Suppressor macrophage (primary cell): ENCODE measurements around the gene TNFRSF13B.
"Not testable (repeated sequence)": the region's sequence is repeated elsewhere in the genome, so short reads cannot be mapped to it uniquely, and the experiment has no call there.

Source experiments
- DNase-seq, 4 experiments: peaks; one replicate each; pipeline ENCODE4 v3.0.0-alpha.2; 2020 to 2022

The TNFRSF13B gene

DNA sequence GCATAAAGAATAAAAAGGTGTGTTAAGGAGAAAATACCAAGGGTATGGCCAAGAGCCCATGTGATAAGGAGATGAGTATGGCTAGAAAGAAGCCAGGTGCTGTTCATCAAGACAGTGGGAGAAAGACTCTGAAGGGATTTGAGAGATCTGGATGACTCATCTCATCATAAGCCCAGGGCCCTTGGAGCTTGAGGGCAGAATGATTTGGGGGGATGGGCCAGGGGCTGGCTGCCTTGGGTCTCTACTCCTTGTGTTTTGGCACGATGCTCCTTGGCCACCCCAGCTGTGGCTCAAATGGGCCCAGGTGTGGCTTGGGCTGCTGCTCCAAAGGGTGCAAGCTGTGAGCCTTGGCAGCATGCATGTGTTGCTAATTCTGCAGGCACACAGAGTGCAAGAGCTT, 14.5 kb upstream of the TNFRSF13B start:
- no peak for DNase-seq

- DNase-seq, result no peak
Measured at GRCh38 chr17:16981928-16982327, 10.0 kb upstream of the TNFRSF13B start.

GRCh38 chr17:16980813-16981731, 9.2 kb upstream of the TNFRSF13B start:
- DNase-seq, result peak in 2 of 4 experiments; percentile 12 to 13

DNA sequence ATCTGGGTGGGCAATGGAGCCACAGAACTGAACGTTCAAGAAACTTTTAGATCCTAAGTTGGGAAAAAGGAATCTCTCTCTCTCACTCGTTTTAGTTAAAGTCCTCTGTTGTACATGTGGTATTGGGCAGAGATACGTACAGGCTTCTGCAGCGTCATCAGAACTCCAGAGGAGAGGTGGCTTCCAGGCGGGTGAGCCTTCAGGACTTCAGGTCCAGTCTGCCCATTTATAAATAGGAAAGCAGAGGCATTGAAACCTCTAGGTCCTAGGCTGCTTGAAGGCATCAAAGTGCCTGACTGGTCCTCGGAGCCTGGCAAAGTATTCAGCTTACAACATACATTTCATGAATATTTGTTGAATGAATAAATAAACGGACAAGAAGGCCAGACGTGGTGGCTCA, 8.1 kb upstream of the TNFRSF13B start:
- DNase-seq, result no peak

GRCh38 chr17:16979237-16979823, 7.4 kb upstream of the TNFRSF13B start:
- DNase-seq, result not testable (repeated sequence)

DNA sequence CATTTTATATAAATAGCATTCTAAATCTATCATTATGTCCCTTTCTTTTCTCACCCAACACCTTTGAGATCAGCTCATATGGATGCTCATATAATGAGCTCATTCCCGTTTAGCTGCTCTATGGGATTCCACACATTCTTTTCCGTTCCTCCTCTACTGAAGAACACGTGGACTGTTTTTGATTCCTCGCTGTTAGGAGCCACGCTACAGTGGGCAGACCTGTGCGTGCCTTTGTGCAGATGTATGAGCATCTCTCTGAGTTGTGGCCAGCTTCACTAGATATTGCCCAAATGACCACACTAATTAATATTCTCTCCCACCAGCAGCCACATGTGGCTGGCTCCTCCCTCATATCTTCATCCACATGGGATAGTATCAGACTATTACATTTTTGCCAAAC, 6.0 kb upstream of the TNFRSF13B start:
- DNase-seq, result no peak

DNA sequence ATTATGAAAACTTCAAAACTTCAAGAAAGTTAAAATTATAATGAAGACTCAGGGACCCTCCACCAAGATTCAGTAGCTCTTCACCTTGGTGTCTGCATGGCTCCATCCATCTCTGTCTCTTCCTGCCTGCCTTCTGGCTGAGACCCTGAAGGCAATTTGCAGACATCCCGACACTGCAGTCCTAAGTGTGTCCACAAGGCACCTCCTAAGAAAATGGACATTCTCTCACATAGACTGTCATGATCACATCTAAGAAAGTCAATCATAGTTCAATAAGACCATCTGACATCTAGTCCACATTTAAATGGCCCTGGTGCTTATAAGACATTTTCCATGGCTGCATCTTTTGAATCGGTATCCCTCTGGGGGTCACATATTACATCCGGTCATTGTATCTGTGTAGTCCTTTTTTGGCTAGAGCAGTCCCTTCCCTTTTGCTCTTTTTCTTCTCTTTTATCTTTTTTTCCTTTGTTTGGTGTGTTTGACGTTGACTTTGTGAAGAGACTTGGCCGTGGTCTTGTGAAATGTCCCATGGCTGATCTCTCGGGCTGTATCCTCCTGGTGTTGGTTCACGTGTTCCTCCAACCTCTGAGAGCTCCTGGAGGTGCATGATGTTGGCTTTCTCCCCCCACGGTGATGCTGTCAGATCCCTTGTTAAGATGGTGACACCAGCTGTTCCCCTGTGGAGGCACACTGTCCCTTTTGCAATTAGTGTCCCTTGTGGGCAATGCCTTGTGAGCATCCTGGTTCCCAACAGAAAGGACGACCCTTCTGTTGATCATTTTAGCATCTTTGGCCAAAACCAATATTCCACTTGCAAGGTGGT, 5.0 kb upstream of the TNFRSF13B start:
- no peak for DNase-seq

- DNase-seq, result no peak
Measured at GRCh38 chr17:16975744-16976625, 4.1 kb upstream of the TNFRSF13B start.

GRCh38 chr17:16975277-16975651, 3.3 kb upstream of the TNFRSF13B start:
- DNase-seq, result no peak

DNA sequence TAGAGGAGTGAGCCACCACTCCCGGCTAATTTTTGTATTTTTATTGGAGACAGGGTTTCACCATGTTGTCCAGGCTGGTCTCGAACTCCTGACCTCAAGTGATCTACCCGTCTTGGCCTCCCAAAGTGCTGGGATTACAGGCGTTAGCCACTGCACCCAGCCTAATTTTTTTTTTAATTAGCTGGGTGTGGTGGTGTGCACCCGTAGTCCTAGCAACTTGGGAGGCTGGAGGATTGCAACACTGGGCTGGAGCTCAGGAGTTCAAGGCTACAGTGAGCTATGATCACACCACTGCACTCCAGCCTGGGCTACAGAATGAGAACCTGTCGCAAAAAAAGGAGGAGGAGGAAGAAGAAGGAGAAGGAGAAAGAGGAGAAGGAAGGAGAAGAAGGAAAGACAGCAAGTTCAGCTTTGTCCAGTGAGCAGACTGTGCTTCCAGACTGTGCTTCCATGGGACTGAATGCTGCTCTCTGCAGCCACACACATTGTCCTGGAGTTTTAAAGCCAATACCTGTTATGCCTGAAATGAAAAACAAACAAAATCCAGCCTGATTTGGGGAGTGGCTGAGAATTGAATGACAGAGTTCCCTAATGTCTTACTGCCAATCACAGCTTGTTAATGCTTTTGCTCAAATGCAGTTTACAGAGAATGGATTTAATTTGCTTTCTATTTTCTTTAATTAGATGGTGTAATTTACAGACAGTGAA, 2.8 kb upstream of the TNFRSF13B start:
- no peak for DNase-seq

GRCh38 chr17:16973760-16974540, 2.0 kb upstream of the TNFRSF13B start:
- DNase-seq, result peak in 1 of 4 experiments; percentile 10

GRCh38 chr17:16973043-16973442, 1.1 kb upstream of the TNFRSF13B start:
- DNase-seq, result not testable (repeated sequence)

- DNase-seq, result no peak
Measured at GRCh38 chr17:16972346-16972745, 428 bp upstream of the TNFRSF13B start.

DNA sequence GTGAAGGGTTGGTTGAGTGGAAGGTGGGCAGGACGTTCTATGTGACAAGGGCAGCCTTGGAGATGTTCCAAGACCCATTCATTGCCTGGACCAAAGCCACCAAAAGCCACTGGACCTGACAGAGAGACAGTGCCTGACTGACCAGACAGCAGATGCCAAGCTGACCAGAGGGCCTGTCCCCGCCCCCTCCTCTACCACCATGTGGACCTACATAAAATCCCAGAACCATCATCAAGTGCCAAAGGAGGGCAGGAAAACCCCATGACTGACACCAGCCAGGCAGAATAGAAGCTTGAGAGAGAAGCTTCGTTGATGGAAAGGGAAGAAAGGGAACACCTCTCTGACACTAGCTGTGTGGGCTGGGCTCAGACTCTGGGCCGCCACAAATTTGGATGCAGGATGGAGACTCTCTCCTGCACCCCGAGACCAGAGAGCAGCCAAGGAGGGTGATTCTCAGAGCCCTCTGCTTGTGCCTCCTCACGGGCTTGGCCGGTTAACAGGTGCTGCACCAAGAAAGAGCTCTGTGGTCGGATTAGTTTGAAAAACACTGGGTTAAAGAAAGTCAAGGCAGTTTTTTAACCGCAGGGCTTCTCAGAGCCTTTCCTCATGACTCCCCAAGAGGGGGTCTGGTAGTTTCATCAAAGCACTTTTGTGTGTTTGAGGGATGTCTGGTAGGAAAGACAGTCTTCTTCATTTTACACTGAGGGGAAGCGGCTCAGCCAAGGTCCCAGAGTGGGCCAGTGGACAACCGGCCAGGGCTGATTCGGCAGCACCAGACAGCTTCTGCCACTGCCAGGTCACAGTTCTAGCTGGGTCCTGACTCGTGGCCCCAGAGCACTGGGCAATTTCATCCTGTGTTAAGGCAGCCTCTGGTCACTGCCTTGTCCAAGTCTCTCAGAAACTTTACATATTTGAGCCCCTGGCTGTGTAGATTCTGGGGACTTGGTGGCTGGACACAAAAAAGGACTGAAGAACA, 1.7 kb downstream of the TNFRSF13B start:
- no peak for DNase-seq

DNA sequence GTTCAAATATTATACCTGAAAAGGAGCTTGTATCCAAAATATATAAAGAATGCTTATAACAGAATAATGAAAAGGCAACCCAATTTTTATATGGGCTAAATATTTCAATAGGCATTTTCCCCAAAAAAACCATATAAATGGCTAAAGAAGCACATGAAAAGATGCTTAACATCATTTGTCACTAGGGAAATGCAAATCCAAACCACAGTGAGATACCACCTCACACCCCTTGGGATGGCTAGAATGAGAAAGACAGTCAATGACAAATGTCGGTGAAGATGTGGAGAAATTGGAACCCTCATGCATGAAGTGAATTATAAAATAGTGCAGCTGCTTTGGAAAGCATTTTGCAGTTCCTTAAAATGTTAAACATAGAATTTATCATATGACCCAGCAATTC, 3.1 kb downstream of the TNFRSF13B start:
- no peak for DNase-seq

- DNase-seq, result peak in 1 of 4 experiments; percentile 6
Measured at GRCh38 chr17:16962804-16963203, 9.1 kb downstream of the TNFRSF13B start.

GRCh38 chr17:16961792-16962191, 10.1 kb downstream of the TNFRSF13B start:
- DNase-seq, result no peak

GRCh38 chr17:16961022-16961421, 10.9 kb downstream of the TNFRSF13B start:
- DNase-seq, result not testable (repeated sequence)

GRCh38 chr17:16955011-16955410, 16.9 kb downstream of the TNFRSF13B start:
- DNase-seq, result not testable (repeated sequence)
